ENCODE results near the gene PRELP. TPM values are rescaled to one million over a fixed set of nuclear protein-coding genes. Genes with fewer than 3 reads are reported as not detected.

The PRELP gene
- total and polyA plus RNA-seq, 2 donors (not counting 1 experiment from before 2014, with no cell fraction given), result not detected

DNA sequence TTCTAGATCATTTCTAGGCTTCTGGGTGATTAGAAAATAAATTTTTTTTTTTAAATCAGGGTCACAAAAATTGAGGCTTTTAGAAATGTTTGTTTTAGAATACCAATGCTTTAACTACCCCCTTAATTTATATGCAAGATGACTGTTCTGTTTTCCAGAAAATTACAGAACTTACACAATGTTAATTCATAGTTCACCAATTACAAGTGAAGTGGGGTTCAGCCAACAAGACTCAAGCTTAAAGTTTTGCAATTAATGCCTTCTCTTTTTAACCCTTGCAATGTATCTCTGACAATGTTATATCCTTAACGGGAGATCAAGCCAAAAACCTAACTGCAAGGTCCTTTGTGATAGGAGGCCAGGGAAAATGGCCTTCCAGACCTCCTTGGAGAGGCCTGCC lies 5.6 kb downstream of the PRELP start:
- H3K9me3 Mint-ChIP-seq (ENCODE audit: insufficient read depth), result no peaks in the 10 kb centered on the region
- H3K27me3 Mint-ChIP-seq, result peaks cover 2% of the 10 kb centered on the region
- ChIA-PET POLR2A (no interaction called here), CTCF (interaction anchor here (1.1 to 18.7 kb wide), 4 partner anchors 140 to 213 kb away, joined by 3 to 511 read pairs (median 6); no protein-coding TSS in a partner anchor)
- H3K4me3 Mint-ChIP-seq, result no peak overlapping the region
- no peaks in the 10 kb centered on the region for H3K9me3 ChIP-seq (ENCODE audit: control extremely low read depth in 1 of 3, control insufficient read depth in 2 of 3, insufficient read depth in 1 of 3, low read length in 2 of 3)
- ATAC-seq (ENCODE audit: low read depth) (no peak), DNase-seq (no peak)
- H3K9ac ChIP-seq (ENCODE audit: low read length), result no peak overlapping the region
- H3K27ac Mint-ChIP-seq, result no peak overlapping the region
- H3K27me3 ChIP-seq (replicated peaks in 1 of 4; ENCODE audit: control extremely low read depth in 1 of 4, control insufficient read depth in 3 of 4, insufficient read depth in 4 of 4, low read length in 3 of 4), result no peaks in the 10 kb centered on the region
- TF ChIP-seq EZH2 (IDR thresholded peaks at IDR 0.05; ENCODE audit: borderline replicate concordance, insufficient read depth, low read depth, low read length, poor library complexity, severe bottlenecking), result no peak
- TF ChIP-seq, protein P1, sequence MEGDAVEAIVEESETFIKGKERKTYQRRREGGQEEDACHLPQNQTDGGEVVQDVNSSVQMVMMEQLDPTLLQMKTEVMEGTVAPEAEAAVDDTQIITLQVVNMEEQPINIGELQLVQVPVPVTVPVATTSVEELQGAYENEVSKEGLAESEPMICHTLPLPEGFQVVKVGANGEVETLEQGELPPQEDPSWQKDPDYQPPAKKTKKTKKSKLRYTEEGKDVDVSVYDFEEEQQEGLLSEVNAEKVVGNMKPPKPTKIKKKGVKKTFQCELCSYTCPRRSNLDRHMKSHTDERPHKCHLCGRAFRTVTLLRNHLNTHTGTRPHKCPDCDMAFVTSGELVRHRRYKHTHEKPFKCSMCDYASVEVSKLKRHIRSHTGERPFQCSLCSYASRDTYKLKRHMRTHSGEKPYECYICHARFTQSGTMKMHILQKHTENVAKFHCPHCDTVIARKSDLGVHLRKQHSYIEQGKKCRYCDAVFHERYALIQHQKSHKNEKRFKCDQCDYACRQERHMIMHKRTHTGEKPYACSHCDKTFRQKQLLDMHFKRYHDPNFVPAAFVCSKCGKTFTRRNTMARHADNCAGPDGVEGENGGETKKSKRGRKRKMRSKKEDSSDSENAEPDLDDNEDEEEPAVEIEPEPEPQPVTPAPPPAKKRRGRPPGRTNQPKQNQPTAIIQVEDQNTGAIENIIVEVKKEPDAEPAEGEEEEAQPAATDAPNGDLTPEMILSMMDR (IDR thresholded peaks at IDR 0.05), result no peak
- WGBS (ENCODE audit: insufficient coverage), result no CpG with 5 or more reads among the region's 1 CpG
- intact Hi-C loops (cut with micrococcal nuclease), result no loop called here
- no peak overlapping the region for H3K4me3 ChIP-seq (ENCODE audit: control extremely low read depth in 1 of 5, extremely low read depth in 1 of 5, insufficient read depth in 1 of 5, low read depth in 2 of 5, low read length in 4 of 5)
- no peak overlapping the region for H2AFZ ChIP-seq (ENCODE audit: insufficient read depth, low read depth, low read length, poor library complexity, severe bottlenecking)
- no peaks in the 10 kb centered on the region for H3K36me3 ChIP-seq (replicated peaks in 1 of 2; ENCODE audit: control extremely low read depth in 1 of 2, control insufficient read depth in 1 of 2, extremely low read depth in 1 of 2, insufficient read depth in 2 of 2, low read length in 1 of 2)
- H3K4me2 ChIP-seq (replicated peaks; ENCODE audit: low read depth, low read length, poor library complexity, severe bottlenecking), result no peak overlapping the region
- H3K27ac ChIP-seq (ENCODE audit: low read length in 2 of 2), result no peak overlapping the region
- peaks cover 4% of the 10 kb centered on the region in 2 donors for H3K4me1 ChIP-seq (ENCODE audit: control insufficient read depth in 2 of 2, insufficient read depth in 2 of 2, low read length in 2 of 2)
- peaks cover 17% of the 10 kb centered on the region for H3K4me1 Mint-ChIP-seq
- H3K79me2 ChIP-seq (ENCODE audit: control insufficient read depth, insufficient read depth, low read length), result no peaks in the 10 kb centered on the region
- H4K20me1 ChIP-seq (ENCODE audit: control insufficient read depth, insufficient read depth, low read length, poor library complexity, severe bottlenecking), result no peaks in the 10 kb centered on the region

DNA sequence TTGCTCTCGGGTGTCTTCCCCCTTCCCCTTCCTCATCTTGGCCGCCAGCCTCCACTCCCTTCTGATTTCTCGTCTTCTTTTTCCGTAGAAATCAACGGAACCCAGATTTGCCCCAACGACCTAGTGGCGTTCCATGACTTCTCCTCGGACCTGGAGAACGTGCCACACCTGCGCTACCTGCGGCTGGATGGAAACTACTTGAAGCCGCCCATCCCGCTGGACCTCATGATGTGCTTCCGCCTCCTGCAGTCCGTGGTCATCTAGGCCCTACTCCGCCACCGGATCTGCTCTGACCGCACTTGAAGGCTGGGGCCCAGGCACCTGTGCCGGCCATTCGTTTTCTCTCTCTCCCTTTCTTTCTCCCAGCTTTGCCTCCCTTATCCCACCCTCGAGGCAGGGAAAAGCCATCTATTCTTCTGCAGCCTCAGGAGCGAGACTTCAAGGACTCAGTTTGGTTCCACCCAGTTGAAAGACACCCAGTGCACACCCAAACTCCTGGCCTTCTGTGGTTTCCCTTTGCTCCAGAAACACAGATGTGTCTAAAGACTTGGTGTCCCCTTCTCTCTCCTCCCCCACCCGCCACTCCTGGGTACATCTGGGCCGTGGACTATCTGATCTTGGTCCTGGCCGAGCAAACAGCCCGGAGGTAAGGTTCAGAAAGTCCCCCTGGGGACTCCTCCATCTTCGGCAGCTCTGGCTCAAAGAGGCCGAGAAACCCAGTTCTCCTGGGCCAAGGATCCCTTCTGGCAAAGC lies 11.2 kb downstream of the PRELP start:
- Histone ChIP-seq H3K9ac (ENCODE audit: low read length) (no peak overlapping the region), H3K9me3 (ENCODE audit: control extremely low read depth in 1 of 3, control insufficient read depth in 2 of 3, insufficient read depth in 1 of 3, low read length in 2 of 3) (no peaks in the 10 kb centered on the region), H2AFZ (ENCODE audit: insufficient read depth, low read depth, low read length, poor library complexity, severe bottlenecking) (peak overlapping the region; percentile 86), H3K4me1 (ENCODE audit: control insufficient read depth in 2 of 2, insufficient read depth in 2 of 2, low read length in 2 of 2) (peaks cover 0 to 10% of the 10 kb centered on the region in 2 donors), H3K4me2 (replicated peaks; ENCODE audit: low read depth, low read length, poor library complexity, severe bottlenecking) (peak overlapping the region; percentile 93), H3K27ac (ENCODE audit: low read length in 2 of 2) (no peak overlapping the region), H3K79me2 (ENCODE audit: control insufficient read depth, insufficient read depth, low read length) (no peaks in the 10 kb centered on the region), H3K4me3 (ENCODE audit: control extremely low read depth in 1 of 5, extremely low read depth in 1 of 5, insufficient read depth in 1 of 5, low read depth in 2 of 5, low read length in 4 of 5) (no peak overlapping the region), H3K36me3 (replicated peaks in 1 of 2; ENCODE audit: control extremely low read depth in 1 of 2, control insufficient read depth in 1 of 2, extremely low read depth in 1 of 2, insufficient read depth in 2 of 2, low read length in 1 of 2) (no peaks in the 10 kb centered on the region), H3K27me3 (replicated peaks in 1 of 4; ENCODE audit: control extremely low read depth in 1 of 4, control insufficient read depth in 3 of 4, insufficient read depth in 4 of 4, low read length in 3 of 4) (peaks cover 0 to 2% (median 0%) of the 10 kb centered on the region in 4 experiments), H4K20me1 (ENCODE audit: control insufficient read depth, insufficient read depth, low read length, poor library complexity, severe bottlenecking) (no peaks in the 10 kb centered on the region)
- Mint-ChIP-seq H3K27me3 (peaks cover 8% of the 10 kb centered on the region), H3K9me3 (ENCODE audit: insufficient read depth) (no peaks in the 10 kb centered on the region), H3K27ac (peak overlapping the region; percentile 53), H3K4me3 (peak overlapping the region; percentile 90), H3K4me1 (peaks cover 9% of the 10 kb centered on the region)
- intact Hi-C loops (cut with micrococcal nuclease), result loop anchor here (1.0 kb wide), 2 partner anchors 146 to 219 kb away; no protein-coding TSS in a partner anchor
- TF ChIP-seq, protein P1 (IDR thresholded peaks at IDR 0.05), result no peak
- no peak for TF ChIP-seq EZH2 (IDR thresholded peaks at IDR 0.05; ENCODE audit: borderline replicate concordance, insufficient read depth, low read depth, low read length, poor library complexity, severe bottlenecking)
- ChIA-PET POLR2A (no interaction called here), CTCF (interaction anchor here (0.7 to 18.7 kb wide), 20 partner anchors 10 to 447 kb away, joined by 3 to 511 read pairs (median 5); partner anchors contain the start of gene PRELP)
- DNase-seq (no peak), ATAC-seq (ENCODE audit: low read depth) (no peak)
- 95% methylated on average over 28 of the region's 28 CpGs for WGBS (ENCODE audit: insufficient coverage)

Data from B cell (primary cell).